ENCODE results near the gene LRRC51.

DNA sequence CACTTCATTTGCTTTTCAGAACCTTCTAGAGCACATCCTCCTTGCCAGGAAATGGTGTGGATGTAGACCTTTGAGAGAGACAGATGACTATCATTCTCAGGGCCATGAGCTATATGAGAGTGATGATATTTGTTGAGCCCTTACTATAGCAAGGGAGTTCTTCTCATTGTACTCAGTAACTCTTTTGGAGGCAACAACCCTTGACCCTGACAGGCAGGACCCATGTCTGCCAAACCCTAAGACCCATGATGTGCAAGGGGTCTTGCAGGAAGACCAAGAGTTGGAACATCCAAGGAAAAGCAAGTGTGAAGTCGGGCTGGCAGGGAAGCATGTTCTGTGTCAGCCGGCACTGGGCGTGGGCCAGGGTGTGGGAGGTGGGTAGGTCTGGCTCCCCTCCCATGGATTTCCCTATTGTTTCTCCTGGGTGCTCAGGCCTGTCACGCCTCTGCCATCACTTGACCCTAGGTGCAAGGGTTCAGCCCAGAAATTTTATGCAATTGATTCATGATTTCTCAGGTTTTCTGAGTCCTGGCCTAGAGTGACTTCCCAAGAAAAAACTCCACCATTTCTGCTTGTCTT, 56.1 kb downstream of the LRRC51 start:
- TF ChIP-seq CTCF (conservative IDR thresholded peaks at IDR 0.05) (no peak), EZH2 (IDR thresholded peaks at IDR 0.05; ENCODE audit: low read depth) (no peak)

All from PC-9 (cell line).